GM12872 (cell line): Measurements from ENCODE around the gene TMEM254.

ENCODE experiments used
- CTCF ChIP-seq: IDR thresholded peaks from 3 replicates; pipeline ENCODE4 v1.5.1; 2011; ENCODE audit warnings: low read depth, mild to moderate bottlenecking, low read length, moderate library complexity; ENCODE audit not compliant: insufficient read depth

Gene TMEM254

GRCh38 chr10:80122110-80122710 is 43.7 kb downstream of the TMEM254 start:
- no peak for TF ChIP-seq CTCF

- TF ChIP-seq CTCF, result no peak
Observed at GRCh38 chr10:80122746-80123145, 44.3 kb downstream of the TMEM254 start.

- TF ChIP-seq CTCF, result no peak
Observed at GRCh38 chr10:80126876-80127275, 48.4 kb downstream of the TMEM254 start.

- TF ChIP-seq CTCF, result no peak
Observed at GRCh38 chr10:80131499-80131901, 53.0 kb downstream of the TMEM254 start.

GRCh38 chr10:80132299-80133139 is 54.1 kb downstream of the TMEM254 start, which contains the start of gene PLAC9:
Gene PLAC9 (plus strand): TSS chr10:80132730. CDS start chr10:80132763, 33 bp downstream.
- no peak for TF ChIP-seq CTCF

GRCh38 chr10:80133206-80133605 is 54.7 kb downstream of the TMEM254 start:
- no peak for TF ChIP-seq CTCF

- no peak for TF ChIP-seq CTCF
Observed at GRCh38 chr10:80136134-80136571, 57.7 kb downstream of the TMEM254 start.
